Uterus (tissue), 4 donors: ENCODE data around the gene SMURF1. TPM values are rescaled to one million over a fixed set of nuclear protein-coding genes. Genes with fewer than 3 reads are reported as not detected.
"Not testable (repeated sequence)": the region's sequence is repeated elsewhere in the genome, so short reads cannot be mapped to it uniquely, and the experiment has no call there.

Experiments used
- DNase-seq, 2 donors: peaks; one replicate each; pipeline ENCODE4 v3.0.0-alpha.2; 2019 to 2020
- H3K27ac ChIP-seq, 2 donors: fragments of 200-600 bp; sonication (generic); 1 replicate in 1 of 2; 2 replicates in 1 of 2; pipeline ENCODE4 v1.5.1; 2016 to 2018
- H3K27me3 ChIP-seq, 2 donors: fragments of 200-600 bp; sonication (generic); one replicate each; pipeline ENCODE4 v1.5.1; 2018 to 2019; ENCODE audit warnings: control low read depth in 1 of 2
- H3K36me3 ChIP-seq, 2 donors: fragments of 200-600 bp; sonication (generic); one replicate each; pipeline ENCODE4 v1.5.1; 2019; ENCODE audit warnings: control low read depth in 1 of 2
- H3K4me1 ChIP-seq, 2 donors: fragments of 200-600 bp; sonication (generic); one replicate each; pipeline ENCODE4 v1.5.1; 2018 to 2019; ENCODE audit warnings: control low read depth in 1 of 2
- H3K4me3 ChIP-seq, 2 donors: fragments of 200-600 bp; sonication (generic); 1 replicate in 1 of 2; 2 replicates in 1 of 2; pipeline ENCODE4 v1.5.1; 2018 to 2019; ENCODE audit warnings: mild to moderate bottlenecking in 1 of 2
- H3K9me3 ChIP-seq, 2 donors: fragments of 200-600 bp; sonication (generic); one replicate each; pipeline ENCODE4 v1.5.1; 2019; ENCODE audit warnings: control low read depth in 1 of 2
- POLR2A ChIP-seq, 2 donors: fragments of 450-650 bp; IDR thresholded peaks; one replicate each; pipeline ENCODE4 v1.6.1; 2016; ENCODE audit warnings: antibody characterized with exemption in 2 of 2, mild to moderate bottlenecking in 1 of 2, moderate library complexity in 1 of 2
- intact Hi-C: fragments of 100-400 bp; cut with DNase I; formaldehyde crosslinking; loops from one replicate; pipeline ENCODE4 v1.15.1; 2023; ENCODE audit warnings: low total_unique reads
- total RNA-seq, 4 donors: library from RNA; depleted of rRNA in 3 of 4; stranded (reverse); fragments of >200 nt in 3 of 4; gene quantifications; one replicate each; pipeline versions ENCODE4 v1.1.0 to v1.2.4, GENCODE V29; 2014 to 2023
- TF ChIP-seq, protein P1 (sequence below), 4 experiments: fragments of 200-600 bp in 2 of 4; fragments of 450-650 bp in 2 of 4; sonication (generic) in 2 of 4; IDR thresholded peaks; one replicate each; pipeline ENCODE4 v1.5.1; 2016 to 2019; ENCODE audit warnings: antibody characterized with exemption in 4 of 4, mild to moderate bottlenecking in 2 of 4, moderate library complexity in 1 of 4
- donor health status: DM: yes; HTN: yes; CAD: no.

Gene SMURF1
- total RNA-seq, 4 donors from 2014 or later, result 14.4 to 39.5 (median 26.2) TPM

DNA sequence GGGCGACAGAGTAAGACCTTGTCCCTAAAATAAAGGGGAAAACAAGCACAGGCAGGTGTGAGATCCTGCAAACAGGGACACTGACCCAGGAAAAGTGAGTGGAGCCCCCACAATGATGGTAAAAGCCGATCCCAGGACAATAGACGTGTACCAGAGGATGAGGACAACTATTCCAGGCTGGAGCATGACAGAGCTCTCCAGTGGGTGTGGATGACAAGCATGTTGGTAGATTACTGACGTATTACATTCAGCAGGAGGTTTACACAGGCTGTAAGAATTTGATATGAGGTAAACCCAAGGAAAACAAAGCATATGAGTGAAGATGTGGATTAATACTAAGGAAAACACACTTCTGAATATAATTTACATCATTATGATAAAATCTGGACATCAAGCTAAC lies 27.8 kb upstream of the SMURF1 start:
- Histone ChIP-seq H3K27ac (no peak overlapping the region), H3K9me3 (no peaks in the 10 kb centered on the region), H3K27me3 (no peaks in the 10 kb centered on the region), H3K4me1 (no peaks in the 10 kb centered on the region), H3K36me3 (no peaks in the 10 kb centered on the region), H3K4me3 (no peak overlapping the region)
- intact Hi-C loops, result no loop called here
- TF ChIP-seq, protein P1, sequence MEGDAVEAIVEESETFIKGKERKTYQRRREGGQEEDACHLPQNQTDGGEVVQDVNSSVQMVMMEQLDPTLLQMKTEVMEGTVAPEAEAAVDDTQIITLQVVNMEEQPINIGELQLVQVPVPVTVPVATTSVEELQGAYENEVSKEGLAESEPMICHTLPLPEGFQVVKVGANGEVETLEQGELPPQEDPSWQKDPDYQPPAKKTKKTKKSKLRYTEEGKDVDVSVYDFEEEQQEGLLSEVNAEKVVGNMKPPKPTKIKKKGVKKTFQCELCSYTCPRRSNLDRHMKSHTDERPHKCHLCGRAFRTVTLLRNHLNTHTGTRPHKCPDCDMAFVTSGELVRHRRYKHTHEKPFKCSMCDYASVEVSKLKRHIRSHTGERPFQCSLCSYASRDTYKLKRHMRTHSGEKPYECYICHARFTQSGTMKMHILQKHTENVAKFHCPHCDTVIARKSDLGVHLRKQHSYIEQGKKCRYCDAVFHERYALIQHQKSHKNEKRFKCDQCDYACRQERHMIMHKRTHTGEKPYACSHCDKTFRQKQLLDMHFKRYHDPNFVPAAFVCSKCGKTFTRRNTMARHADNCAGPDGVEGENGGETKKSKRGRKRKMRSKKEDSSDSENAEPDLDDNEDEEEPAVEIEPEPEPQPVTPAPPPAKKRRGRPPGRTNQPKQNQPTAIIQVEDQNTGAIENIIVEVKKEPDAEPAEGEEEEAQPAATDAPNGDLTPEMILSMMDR (IDR thresholded peaks at IDR 0.05), result no peak
- TF ChIP-seq POLR2A (IDR thresholded peaks at IDR 0.05), result no peak
- DNase-seq, result no peak

DNA sequence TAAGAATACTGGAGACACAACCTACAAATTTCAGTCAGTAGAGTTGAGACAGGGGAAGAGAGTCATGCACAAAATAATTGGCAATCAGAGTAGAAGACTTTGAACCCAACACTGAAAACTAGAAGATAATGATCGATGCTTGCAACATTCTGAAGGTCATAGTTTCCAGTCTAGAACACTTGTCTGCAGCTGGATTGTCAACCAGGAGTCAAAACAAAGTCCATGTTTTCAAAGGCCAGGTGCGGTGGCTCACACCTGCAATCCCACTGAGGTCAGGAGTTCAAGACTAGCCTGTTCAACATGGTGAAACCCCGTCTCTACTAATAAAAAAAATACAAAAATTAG lies 26.8 kb upstream of the SMURF1 start:
- Histone ChIP-seq H3K4me1 (no peaks in the 10 kb centered on the region), H3K27ac (no peak overlapping the region), H3K9me3 (no peaks in the 10 kb centered on the region), H3K27me3 (no peaks in the 10 kb centered on the region), H3K4me3 (no peak overlapping the region), H3K36me3 (no peaks in the 10 kb centered on the region)
- TF ChIP-seq POLR2A (IDR thresholded peaks at IDR 0.05), result no peak
- TF ChIP-seq, protein P1 (IDR thresholded peaks at IDR 0.05), result no peak
- DNase-seq, result no peak
- intact Hi-C loops, result no loop called here

DNA sequence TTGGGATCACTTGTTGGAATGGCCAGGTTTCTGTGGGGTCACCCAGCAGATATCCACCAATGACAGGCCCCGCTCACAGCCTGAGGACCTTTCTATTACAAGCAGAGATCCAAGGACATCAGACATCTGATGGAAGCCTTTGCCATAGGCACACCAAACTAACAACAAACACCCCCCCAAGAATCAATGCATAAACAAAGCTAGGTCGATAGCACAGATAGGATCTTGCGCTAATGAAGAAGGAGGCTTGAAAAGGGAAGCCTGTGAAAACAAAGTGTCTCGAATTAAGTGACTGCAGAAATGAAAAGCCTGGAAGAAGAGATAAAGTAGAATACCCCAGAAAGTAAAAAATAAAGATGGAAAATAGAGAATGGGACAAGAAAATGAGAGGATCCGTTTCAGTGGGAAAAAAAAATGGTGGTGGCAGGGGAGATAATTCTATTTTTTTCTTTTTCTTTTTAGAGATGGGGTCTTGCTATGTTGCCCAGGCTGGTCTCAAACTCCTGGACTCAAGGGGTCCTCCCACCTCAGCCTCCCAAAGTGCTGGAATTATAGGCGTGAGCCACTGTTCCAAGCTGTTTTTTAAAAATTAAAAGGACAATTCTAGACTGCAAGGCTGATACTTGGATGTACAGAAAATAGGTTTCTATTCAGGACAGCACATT lies 26.3 kb upstream of the SMURF1 start:
- Histone ChIP-seq H3K9me3 (no peaks in the 10 kb centered on the region), H3K36me3 (no peaks in the 10 kb centered on the region), H3K4me3 (no peak overlapping the region), H3K27me3 (no peaks in the 10 kb centered on the region), H3K27ac (no peak overlapping the region), H3K4me1 (no peaks in the 10 kb centered on the region)
- no peak for DNase-seq
- intact Hi-C loops, result no loop called here
- no peak for TF ChIP-seq POLR2A (IDR thresholded peaks at IDR 0.05)
- TF ChIP-seq, protein P1 (IDR thresholded peaks at IDR 0.05), result no peak

GRCh38 chr7:99167072-99167471 lies 23.2 kb upstream of the SMURF1 start:
- no peak overlapping the region for H3K4me3 ChIP-seq
- intact Hi-C loops, result no loop called here
- no peak for DNase-seq
- TF ChIP-seq, protein P1 (IDR thresholded peaks at IDR 0.05), result no peak
- TF ChIP-seq POLR2A (IDR thresholded peaks at IDR 0.05), result no peak
- no peaks in the 10 kb centered on the region for H3K36me3 ChIP-seq
- H3K9me3 ChIP-seq, result no peaks in the 10 kb centered on the region
- H3K4me1 ChIP-seq, result no peaks in the 10 kb centered on the region
- no peak overlapping the region for H3K27ac ChIP-seq
- H3K27me3 ChIP-seq, result no peaks in the 10 kb centered on the region

- Histone ChIP-seq H3K4me3 (no peak overlapping the region), H3K27ac (no peak overlapping the region), H3K36me3 (no peaks in the 10 kb centered on the region), H3K9me3 (no peaks in the 10 kb centered on the region), H3K27me3 (no peaks in the 10 kb centered on the region), H3K4me1 (no peaks in the 10 kb centered on the region)
- intact Hi-C loops, result no loop called here
- no peak for DNase-seq
- TF ChIP-seq POLR2A (IDR thresholded peaks at IDR 0.05), result no peak
- TF ChIP-seq, protein P1 (IDR thresholded peaks at IDR 0.05), result no peak
Observed at GRCh38 chr7:99165816-99166215, 21.9 kb upstream of the SMURF1 start.

DNA sequence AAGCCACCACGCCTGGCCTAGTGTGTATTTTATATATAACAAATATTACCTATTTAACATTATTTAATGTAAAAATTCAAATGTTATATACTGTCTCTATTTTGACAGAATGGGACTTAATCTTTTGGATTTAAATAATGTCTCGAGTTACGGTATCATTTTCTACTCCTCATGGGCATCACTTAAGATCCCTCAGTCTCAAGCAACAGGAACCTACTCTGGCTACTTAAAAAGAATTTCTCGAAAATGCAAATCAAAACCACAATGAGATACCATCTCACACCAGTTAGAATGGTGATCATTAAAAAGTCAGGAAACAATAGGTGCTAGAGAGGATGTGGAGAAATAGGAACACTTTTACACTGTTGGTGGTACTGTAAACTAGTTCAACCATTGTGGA lies 19.8 kb upstream of the SMURF1 start:
- DNase-seq, H3K4me1 ChIP-seq, H3K27ac ChIP-seq, H3K36me3 ChIP-seq, H3K9me3 ChIP-seq, H3K27me3 ChIP-seq, intact Hi-C loops, H3K4me3 ChIP-seq: not testable (repeated sequence)
